ENCODE results near the gene ADGRV1.
"Not testable (repeated sequence)": the region's sequence is repeated elsewhere in the genome, so short reads cannot be mapped to it uniquely, and the experiment has no call there.

The ADGRV1 gene

DNA sequence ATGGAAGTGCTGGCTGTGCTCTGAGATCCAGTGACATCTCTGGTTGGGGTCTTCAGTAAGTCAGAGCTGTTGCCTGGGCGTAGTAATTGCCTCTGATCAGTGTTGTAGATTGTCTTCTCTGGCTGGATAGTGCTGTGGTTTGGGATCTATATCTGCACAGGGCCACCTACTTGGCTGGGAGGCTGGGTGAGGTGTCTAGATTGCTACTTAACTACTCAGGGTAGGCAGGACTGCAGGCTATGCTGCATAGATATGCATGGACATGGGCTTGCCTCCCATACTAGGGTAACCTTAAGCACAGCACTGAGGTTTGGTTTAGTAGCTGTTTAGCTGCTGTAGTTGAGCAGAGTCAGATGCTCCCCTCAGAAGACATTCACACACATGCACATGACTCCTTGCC, 181.0 kb downstream of the ADGRV1 start:
- no peak for DNase-seq (ENCODE audit: low read depth in 2 of 2)

DNA sequence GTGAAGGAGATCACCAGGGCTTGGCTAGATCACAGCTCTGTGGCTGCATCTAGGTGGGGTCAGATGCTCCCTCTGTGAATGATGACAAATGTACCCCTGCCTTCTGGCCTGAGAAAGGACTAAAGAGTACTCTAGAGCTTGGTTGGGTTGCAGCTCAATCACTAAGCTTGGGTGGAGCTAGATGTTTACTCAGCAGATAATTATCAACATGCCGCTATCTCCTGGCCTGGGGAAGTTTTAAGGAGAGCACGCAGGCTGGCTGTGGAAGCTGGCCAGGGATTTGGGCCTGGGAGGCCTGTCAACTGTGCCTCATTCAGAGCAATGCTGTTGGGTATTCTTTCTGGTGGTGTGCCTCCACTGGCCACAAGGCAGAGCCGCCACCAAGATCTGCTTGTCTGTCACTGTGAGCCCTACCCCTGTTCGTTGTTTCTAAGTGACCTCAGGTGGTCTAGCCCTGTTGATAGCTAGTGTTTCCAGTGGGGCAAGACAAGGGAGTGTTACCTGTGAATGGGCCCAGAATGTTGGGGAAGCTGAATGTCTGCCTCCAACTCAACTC, 181.7 kb downstream of the ADGRV1 start:
- no peak for DNase-seq (ENCODE audit: low read depth in 2 of 2)

DNA sequence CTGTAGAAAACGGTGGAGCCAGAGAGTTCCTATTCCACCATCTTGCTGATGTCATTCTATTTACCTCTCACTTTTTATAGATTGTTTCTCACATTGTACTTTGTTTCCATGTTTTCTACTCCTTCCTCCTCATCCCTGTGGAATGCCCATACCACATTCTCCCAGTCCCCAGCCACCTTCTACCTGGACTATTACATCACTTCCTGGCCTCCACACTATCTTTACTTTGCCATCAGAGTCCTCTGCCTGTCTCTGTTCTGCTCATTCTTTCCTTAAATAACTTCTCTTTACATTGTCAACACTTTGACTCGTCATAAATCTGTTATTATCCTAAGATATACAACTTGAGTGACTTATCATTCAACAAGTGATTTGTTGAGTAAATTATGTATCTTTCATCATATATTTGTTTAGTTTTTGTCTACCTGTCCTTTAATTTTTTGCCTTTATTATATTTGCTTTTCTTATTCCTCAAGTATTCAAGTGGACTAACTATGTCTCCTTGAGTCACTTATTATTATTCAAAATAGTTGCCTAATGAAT, 182.5 kb downstream of the ADGRV1 start:
- no peak for DNase-seq (ENCODE audit: low read depth in 2 of 2)

DNA sequence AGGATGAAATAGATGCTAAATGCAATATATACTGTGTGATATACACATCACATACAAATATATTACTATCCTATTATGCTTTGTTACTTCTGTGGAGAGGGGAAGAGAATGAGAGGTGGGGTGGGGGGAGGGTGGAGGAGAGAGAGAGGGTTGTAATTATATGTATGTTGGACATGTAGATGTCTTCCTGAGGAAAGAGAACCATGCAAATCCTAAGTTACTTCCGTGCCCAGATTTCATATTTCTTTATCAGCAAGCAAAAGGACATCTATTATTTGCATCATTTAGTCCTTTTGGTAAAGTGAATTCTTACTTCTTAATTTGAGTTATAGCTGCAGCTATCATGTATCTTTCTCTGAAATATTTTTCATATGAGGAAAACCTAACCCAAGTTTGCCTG, 187.5 kb downstream of the ADGRV1 start:
- DNase-seq (ENCODE audit: low read depth in 2 of 2) = no peak

DNA sequence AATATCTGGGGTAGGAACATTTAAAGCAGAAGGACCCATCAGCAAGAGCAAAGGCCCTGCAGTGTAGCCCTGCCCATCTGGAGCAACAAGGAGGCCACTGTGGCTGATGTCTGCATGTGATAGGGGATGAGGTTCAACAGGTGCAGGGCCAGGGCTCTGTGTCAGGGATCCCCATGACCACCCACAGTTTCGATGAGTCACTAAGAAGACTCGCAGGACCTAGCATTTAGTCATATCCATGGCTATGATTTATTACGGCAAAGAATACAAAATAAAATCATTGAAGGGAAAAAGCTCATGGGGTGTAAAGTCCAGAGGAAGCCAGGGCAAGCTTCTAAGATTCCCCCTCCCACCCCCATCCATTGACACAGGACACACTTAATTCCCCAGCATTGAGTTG, 188.6 kb downstream of the ADGRV1 start:
- DNase-seq (ENCODE audit: low read depth in 2 of 2) = no peak

DNA sequence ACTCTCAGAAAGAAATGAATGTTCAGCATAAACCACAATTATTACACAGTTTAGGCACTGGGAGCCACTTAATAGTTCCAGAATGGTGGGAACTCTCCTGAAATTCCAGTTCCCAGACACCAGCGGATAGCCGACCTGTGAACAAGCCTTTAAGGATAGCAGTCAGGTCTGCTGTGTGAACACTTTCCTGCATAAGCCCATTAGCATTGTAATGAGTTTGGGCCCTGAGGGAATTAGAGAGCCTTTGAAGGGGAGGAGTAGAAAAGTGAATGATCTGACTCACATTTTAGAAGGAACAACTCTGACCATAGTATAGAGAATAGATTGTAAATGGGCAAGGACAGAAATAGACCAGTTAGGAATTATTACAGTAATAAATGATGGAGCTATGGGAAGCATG, 189.1 kb downstream of the ADGRV1 start:
- no peak for DNase-seq (ENCODE audit: low read depth in 2 of 2)

DNA sequence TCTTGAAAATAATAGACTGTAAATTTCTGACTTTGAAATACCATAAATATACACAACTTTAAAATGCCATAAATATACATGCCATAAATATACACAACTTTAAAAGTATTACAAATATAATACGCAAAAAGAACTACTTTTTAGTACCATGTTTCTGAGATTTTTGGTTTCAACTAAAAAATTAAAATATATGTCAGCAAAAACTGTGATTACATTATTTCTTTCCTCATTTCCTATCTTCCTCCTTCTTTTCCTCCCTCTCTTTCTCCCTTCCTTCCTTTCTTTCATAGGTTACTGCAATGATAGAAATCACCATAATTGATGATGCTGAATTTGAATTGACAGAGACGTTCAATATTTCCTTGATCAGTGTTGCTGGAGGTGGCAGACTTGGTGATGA, 200.5 kb downstream of the ADGRV1 start:
- DNase-seq (ENCODE audit: low read depth in 2 of 2) = no peak

DNA sequence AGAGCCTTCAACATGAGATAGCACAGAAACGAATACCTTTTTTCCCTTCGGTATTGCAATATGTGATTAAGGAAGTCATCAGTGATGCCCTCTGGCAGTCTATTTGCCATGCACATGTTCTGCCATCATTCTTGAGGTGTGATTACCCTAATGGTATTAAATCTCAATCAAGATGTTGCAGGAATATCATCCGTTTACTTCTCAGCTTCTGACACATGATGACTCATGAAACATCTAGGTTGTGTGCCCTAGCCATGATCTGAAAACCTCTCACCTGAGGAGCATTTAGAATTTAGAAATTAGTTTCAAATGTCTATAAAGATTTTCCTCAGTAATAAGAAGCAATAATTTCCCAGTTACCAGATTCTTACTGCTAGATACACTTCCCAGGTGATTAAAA, 209.1 kb downstream of the ADGRV1 start:
- no peak for DNase-seq (ENCODE audit: low read depth in 2 of 2)

DNA sequence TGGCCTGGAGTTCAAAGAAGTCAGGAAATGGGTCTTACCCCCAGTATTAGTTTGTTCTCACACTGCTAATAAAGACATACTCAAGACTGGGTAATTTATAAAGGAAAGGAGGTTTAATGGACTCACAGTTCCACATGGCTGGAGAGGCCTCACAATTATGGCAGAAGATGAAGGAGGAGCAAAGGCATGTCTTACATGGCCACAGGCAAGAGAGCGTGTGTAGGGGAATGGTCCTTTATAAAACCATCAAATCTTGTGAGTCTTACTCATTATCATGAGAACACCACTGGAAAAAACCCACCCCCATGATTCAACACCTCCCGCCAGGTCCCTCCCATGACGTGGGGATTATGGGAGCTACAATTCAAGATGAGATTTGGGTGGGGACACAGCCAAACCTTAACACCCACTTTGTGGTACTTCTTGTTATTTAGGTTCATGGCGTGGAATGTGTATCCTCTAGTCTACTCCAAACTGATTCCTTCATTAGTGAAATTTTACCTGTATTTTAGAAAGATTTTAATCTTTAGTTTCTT, 211.5 kb downstream of the ADGRV1 start:
- DNase-seq (ENCODE audit: low read depth in 2 of 2) = not testable (repeated sequence)

DNA sequence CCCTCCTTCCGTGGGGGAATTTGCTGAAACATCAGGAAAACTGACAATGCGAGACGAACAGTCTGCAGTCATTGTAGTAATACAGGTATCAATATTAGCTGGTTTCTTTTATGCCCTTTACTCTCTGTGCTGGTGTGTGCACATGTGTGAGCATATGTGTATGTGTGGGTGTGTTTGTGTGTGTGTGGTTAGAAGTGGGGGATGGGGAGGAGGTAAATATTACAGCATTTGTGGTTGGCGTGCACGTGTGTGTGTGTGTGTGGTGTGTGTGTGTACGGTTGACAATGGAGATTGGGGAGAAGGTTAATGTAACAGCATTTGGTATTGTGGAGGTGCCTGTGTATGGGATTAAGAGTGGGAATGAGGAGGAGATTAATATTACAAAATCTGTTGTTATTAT, 219.4 kb downstream of the ADGRV1 start:
- DNase-seq (ENCODE audit: low read depth in 2 of 2) = no peak

DNA sequence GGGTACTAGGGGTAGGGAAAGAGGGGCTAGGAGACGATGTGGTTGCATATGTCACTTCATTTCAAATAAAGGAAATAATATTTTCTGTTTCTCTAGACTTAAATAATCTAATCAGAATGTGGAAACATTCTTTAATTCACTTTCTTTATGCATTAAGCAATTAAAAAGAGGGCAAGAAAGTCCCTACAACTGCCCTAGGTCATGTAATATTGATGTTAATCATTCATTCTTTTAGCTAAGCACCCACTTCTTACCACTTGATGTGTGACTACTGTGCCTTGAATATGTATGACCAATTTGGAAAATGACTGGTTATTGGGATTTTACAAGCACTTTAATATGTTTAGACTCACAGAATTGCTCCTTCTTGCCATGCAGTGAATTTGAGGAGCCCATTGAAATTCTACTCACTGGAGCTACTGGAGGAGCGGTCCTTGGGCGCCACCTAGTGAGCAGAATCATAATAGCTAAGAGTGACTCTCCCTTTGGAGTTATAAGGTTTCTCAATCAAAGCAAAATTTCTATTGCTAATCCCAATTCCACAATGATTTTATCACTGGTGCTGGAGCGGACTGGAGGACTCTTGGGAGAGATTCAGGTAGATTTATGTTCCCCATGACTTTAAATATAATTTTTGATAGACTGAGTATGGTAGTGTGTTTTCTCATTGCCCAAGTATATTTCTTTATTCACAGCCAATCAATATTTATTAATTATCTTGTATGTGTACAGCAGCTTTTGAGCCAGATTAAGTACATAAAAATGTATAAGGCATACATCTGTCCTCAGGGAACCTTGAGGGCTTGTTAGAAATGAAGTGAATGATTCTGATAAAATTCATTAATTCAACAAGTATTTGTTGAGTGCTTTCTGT, 225.1 kb downstream of the ADGRV1 start:
- peak; percentile 29 to 36 for DNase-seq (ENCODE audit: low read depth in 2 of 2)

DNA sequence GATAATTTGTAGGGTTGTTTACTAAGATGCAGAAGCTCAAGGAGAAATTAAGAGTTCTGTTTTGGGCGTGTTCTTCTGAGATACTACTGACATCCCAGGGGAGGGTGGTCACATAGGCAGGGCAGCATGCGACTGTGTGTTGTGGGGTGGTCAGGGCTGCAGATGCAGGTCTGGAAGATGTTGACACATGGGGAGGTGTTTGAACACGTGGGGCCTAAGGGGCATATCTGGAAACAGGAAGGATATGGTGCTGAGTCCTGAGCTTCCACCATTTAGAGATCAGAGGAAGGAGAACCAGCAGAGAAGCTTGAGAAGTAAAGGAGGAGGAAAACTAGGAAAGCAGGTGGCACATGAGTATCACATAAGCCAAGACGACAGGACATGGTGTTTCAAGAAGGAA, 228.2 kb downstream of the ADGRV1 start:
- DNase-seq (ENCODE audit: low read depth in 2 of 2) = no peak

DNA sequence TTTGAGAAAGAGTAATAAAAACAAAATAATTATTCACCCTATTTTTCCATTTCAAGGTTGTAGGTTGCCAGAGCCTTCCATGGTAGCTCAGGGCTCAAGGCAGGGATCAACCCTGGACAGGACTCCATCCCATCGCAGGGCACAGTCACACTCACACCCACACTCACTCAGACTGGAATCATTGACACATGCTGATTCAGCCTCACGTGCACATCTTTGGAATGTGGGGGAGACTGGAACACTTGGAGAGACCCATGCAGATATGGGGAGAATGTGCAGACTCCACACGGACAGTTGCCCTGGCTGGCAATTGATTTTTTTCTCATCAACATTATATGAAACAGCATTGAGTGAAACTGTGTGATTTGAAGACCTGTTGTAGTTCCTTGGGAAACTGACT, 234.1 kb downstream of the ADGRV1 start:
- DNase-seq (ENCODE audit: low read depth in 2 of 2) = no peak

DNA sequence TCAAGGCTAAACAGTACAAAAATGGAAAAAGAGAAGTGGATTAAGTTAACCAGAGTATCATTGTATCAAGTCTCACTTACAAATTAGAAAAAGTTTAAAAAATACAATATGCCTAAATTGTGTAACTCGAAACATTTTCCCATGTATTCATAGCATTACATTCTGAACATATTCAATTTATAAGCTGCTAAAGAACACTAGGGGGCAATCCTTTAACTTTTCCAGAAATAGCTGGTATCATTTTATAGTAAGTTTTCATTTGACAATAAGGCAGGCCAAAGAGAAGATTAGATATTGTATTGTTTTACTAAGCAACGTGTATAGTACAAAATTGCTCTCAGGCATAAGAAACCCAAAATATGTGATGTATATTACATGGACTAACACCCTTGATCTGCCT, 234.6 kb downstream of the ADGRV1 start:
- no peak for DNase-seq (ENCODE audit: low read depth in 2 of 2)

DNA sequence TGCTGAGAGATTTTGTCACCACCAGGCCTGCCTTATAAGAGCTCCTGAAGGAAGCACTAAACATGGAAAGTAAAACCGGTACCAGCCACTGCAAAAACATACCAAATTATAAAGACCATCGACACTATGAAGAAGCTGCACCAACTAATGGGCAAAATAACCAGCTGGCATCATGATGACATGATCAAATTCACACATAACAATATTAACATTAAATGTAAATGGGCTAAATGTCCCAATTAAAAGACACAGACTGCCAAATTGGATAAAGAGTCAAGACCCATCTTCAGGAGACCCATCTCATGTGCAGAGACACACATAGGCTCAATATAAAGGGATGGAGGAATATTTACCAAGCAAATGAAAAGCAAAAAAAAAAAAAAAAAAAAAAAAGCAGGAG, 238.3 kb downstream of the ADGRV1 start:
- DNase-seq (ENCODE audit: low read depth in 2 of 2) = not testable (repeated sequence)

DNA sequence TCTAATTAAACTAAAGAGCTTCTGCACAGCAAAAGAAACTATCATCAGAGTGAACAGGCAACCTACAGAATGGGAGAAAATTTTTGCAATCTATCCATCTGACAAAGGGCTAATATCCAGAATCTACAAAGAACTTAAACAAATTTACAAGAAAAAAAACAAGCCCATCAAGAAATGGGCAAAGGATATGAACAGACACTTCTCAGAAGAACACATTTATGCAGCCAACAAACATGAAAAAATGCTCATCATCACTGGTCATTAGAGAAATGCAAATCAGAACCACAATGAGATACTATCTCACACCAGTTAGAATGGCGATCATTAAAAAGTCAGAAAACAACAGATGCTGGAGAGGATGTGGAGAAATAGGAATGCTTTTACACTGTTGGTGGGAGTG, 241.5 kb downstream of the ADGRV1 start:
- DNase-seq (ENCODE audit: low read depth in 2 of 2) = not testable (repeated sequence)

DNA sequence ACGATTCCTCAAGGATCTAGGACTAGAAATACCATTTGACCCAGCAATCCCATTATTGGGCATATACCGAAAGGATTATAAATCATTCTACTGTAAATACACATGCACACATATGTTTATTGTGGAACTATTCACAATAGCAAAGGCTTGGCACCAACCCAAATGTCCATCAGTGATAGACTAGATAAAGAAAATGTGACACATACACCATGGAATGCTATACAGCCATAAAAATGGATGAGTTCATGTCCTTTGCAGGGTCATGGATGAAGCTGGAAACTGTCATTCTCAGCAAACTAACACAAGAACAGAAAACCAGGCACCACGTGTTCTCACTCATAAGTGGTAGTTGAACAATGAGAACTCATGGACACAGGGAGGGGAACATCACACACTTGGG, 241.9 kb downstream of the ADGRV1 start:
- DNase-seq (ENCODE audit: low read depth in 2 of 2) = not testable (repeated sequence)

DNA sequence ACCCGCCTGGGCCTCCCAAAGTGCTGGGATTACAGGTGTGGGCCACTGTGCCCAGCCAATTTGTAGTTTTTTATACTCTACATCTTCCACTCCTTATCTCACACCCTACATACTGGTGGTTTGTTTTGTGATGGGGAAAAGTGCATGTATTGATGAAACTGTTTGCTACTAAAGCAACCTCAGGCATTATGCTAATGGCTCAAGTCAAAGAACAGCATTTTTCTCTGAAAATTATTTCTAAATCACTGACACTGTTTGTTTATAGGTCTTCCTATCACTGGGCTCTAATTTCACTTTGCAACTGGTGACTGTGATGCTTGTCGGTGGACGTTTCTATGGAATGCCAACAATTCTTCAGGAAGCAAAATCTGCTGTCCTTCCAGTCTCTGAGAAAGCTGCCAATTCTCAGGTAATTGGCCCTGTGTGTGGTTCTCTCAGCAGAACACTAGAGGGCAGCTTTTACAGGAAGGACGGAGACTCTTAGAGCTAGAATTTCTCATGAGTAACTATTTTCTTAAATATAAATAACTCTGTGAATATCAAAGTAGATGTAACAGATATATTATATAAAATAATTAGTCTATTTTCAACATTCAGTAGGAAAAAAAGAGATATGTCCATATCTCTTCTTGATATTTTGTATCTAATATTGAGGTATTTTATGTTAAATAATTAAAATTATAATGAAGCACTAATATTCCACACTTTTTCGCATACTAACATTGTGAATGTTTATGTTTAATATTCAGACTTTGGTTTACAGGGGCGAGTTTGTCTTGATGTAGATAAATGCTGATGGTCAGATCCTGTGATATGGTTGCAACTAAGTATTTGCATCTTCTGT, 244.1 kb downstream of the ADGRV1 start:
- DNase-seq (ENCODE audit: low read depth in 2 of 2) = no peak

DNA sequence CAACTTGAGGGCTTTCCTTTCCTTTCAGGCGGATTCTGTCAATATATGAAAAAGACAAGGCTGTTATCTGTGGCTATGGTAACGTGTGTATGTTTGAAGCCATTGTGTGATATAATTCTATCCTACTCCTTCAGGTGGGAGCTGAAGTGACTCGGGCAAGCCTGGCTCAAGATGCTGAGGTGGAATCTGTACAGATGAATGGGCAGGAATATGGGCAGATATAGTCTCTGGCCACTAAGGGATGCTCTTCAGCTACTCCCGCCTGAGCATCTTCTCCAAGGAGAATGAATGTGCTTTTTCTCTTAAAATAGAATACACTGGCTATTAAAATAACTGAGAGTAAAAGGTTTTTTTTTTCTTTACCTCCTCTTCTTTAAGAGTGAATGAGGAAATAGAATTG, 244.8 kb downstream of the ADGRV1 start:
- no peak for DNase-seq (ENCODE audit: low read depth in 2 of 2)

DNA sequence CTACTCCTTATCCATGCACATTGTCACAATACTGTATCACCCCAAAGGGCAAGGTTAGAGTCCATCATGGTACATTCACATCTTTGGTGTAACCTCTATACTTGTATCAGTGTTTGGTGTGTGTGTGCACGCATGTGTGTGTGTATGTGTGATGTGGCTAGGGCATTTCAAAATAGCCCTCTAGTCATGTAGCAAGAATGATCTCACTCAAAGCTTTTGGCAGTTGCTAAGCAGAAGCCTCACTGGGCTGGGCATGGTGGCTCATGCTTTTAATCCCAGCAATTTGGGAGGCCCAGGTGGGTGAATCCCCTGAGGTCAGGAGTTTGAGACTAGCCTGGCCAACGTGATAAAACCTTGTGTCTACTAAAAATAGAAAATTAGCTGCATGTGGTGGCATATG, 245.3 kb downstream of the ADGRV1 start:
- DNase-seq (ENCODE audit: low read depth in 2 of 2) = no peak

DNA sequence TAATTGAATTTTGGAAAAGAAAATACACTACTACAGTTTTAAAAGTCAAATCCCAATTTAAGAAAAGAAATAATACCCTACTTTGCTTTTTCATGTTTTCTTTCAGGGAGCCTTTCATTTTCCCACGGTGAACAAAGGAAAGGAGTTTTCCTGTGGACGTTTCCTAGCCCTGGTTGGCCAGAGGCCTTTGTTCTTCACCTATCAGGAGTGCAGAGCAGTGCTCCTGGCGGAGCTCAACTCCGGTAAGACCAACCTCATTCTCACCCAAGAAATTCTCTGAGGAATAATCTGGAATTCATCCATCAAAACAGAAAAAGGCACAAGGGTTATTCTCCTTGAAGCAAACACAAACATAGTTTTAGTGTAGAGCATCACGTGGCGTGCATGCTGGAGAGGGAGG, 248.9 kb downstream of the ADGRV1 start:
- DNase-seq (ENCODE audit: low read depth in 2 of 2) = no peak

All from stimulated activated CD8-positive, alpha-beta memory T cell treated with anti-CD3 and anti-CD28 coated beads, Interleukin-7, amount 100 ng/mL, for 4 hours (primary cell).